WTC11 (cell line): Measurements from ENCODE around the gene PARP12. TPM values are rescaled to one million over a fixed set of nuclear protein-coding genes. Genes with fewer than 3 reads are reported as not detected.

Source experiments
- ATAC-seq: fragments of 200-7000 bp; cut with Tn5 transposase; 2 replicates; pipeline ENCODE4 v1.10.0; 2021; ENCODE audit warnings: mild to moderate bottlenecking, moderate library complexity
- CTCF ChIA-PET: fragments of 300-600 bp; sonication (Branson Sonifier 250); formaldehyde crosslinking; loops from one replicate; lab custom pipeline; 2021; ENCODE audit warnings: antibody characterized with exemption; lab: Charles Lee
- POLR2A ChIA-PET: fragments of 350-600 bp; sonication (Branson Sonifier 250); formaldehyde crosslinking; loops from one replicate; lab custom pipeline; 2021; ENCODE audit warnings: antibody characterized with exemption; lab: Charles Lee
- DNase-seq: peaks from one replicate; pipeline ENCODE4 v3.0.0; 2021; ENCODE audit warnings: low spot score
- H3K27ac Mint-ChIP-seq: 2 replicates; pipeline ENCODE4 v1.8.0; 2021; ENCODE audit warnings: mixed read lengths
- H3K27me3 Mint-ChIP-seq: 2 replicates; pipeline ENCODE4 v1.8.0; 2021; ENCODE audit warnings: low read depth, mild to moderate bottlenecking, moderate library complexity, mixed read lengths
- H3K36me3 Mint-ChIP-seq: 2 replicates; pipeline ENCODE4 v1.8.0; 2021; ENCODE audit warnings: mixed read lengths
- H3K4me1 Mint-ChIP-seq: 2 replicates; pipeline ENCODE4 v1.8.0; 2022; ENCODE audit warnings: mixed read lengths
- H3K4me3 Mint-ChIP-seq: 2 replicates; pipeline ENCODE4 v1.8.0; 2021; ENCODE audit warnings: mild to moderate bottlenecking, moderate library complexity, mixed read lengths
- H3K9me3 Mint-ChIP-seq: 2 replicates; pipeline ENCODE4 v1.8.0; 2021; ENCODE audit warnings: mixed read lengths
- CBFB ChIP-seq: sonication (generic); formaldehyde crosslinking; IDR thresholded peaks from 2 replicates; pipeline ENCODE4 v1.8.1; 2022; ENCODE audit warnings: mild to moderate bottlenecking, low read depth, missing genetic modification reagents
- ESRRA ChIP-seq: sonication (generic); formaldehyde crosslinking; IDR thresholded peaks from 2 replicates; pipeline ENCODE4 v1.8.1; 2022; ENCODE audit warnings: mild to moderate bottlenecking, missing genetic modification reagents, borderline replicate concordance
- FOXJ3 ChIP-seq: sonication (generic); formaldehyde crosslinking; IDR thresholded peaks from 2 replicates; pipeline ENCODE4 v1.9.0; 2021; ENCODE audit warnings: missing genetic modification reagents, mild to moderate bottlenecking, borderline replicate concordance
- NFATC4 ChIP-seq: fragments of 250-450 bp; sonication (Bioruptor Pico); IDR thresholded peaks from 2 replicates; pipeline ENCODE4 v1.9.0; 2021; ENCODE audit warnings: mild to moderate bottlenecking
- NR1H2 ChIP-seq: sonication (generic); formaldehyde crosslinking; IDR thresholded peaks from 2 replicates; pipeline ENCODE4 v1.9.0; 2021; ENCODE audit warnings: mild to moderate bottlenecking, moderate library complexity, missing genetic modification reagents
- PRDM15 ChIP-seq: sonication (generic); formaldehyde crosslinking; IDR thresholded peaks from 2 replicates; pipeline ENCODE4 v1.8.0; 2022; ENCODE audit warnings: missing genetic modification reagents
- USF1 ChIP-seq: sonication (generic); formaldehyde crosslinking; IDR thresholded peaks from 2 replicates; pipeline ENCODE4 v1.8.0; 2022; ENCODE audit warnings: mild to moderate bottlenecking, missing genetic modification reagents
- ZNF219 ChIP-seq: sonication (generic); formaldehyde crosslinking; IDR thresholded peaks from 2 replicates; pipeline ENCODE4 v1.8.0; 2023; ENCODE audit warnings: missing genetic modification reagents, mild to moderate bottlenecking, borderline replicate concordance
- total RNA-seq: library from RNA; stranded (reverse); gene quantifications from 3 replicates; pipeline ENCODE4 v1.2.3, GENCODE V29; 2021
- TF ChIP-seq, protein P1 (sequence below): sonication (generic); formaldehyde crosslinking; IDR thresholded peaks from 2 replicates; pipeline ENCODE4 v1.8.1; 2022; ENCODE audit warnings: mild to moderate bottlenecking, missing genetic modification reagents, moderate library complexity, borderline replicate concordance
- TF ChIP-seq, protein P2 (sequence below): fragments of 250-450 bp; sonication (Bioruptor Pico); IDR thresholded peaks from 2 replicates; pipeline ENCODE4 v1.9.0; 2021; ENCODE audit warnings: mild to moderate bottlenecking
- TF ChIP-seq, protein P3 (sequence below): fragments of 250-450 bp; sonication (Bioruptor Pico); conservative IDR thresholded peaks from 2 replicates; pipeline ENCODE4 v1.9.0; 2021; ENCODE audit warnings: mild to moderate bottlenecking

PARP12 gene
- total RNA-seq, 1 experiment from 2014 or later: 9.1 TPM

- TF ChIP-seq PRDM15 (CRISPR knock-in tag) (no peak), NFATC4 (no peak), NR1H2 (CRISPR knock-in tag) (no peak), ZNF219 (CRISPR knock-in tag) (no peak), CBFB (CRISPR knock-in tag) (no peak), USF1 (CRISPR knock-in tag) (no peak), ESRRA (CRISPR knock-in tag) (no peak)
- TF ChIP-seq, protein P1, sequence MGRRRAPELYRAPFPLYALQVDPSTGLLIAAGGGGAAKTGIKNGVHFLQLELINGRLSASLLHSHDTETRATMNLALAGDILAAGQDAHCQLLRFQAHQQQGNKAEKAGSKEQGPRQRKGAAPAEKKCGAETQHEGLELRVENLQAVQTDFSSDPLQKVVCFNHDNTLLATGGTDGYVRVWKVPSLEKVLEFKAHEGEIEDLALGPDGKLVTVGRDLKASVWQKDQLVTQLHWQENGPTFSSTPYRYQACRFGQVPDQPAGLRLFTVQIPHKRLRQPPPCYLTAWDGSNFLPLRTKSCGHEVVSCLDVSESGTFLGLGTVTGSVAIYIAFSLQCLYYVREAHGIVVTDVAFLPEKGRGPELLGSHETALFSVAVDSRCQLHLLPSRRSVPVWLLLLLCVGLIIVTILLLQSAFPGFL (CRISPR knock-in tag): no peak
- TF ChIP-seq, protein P2, sequence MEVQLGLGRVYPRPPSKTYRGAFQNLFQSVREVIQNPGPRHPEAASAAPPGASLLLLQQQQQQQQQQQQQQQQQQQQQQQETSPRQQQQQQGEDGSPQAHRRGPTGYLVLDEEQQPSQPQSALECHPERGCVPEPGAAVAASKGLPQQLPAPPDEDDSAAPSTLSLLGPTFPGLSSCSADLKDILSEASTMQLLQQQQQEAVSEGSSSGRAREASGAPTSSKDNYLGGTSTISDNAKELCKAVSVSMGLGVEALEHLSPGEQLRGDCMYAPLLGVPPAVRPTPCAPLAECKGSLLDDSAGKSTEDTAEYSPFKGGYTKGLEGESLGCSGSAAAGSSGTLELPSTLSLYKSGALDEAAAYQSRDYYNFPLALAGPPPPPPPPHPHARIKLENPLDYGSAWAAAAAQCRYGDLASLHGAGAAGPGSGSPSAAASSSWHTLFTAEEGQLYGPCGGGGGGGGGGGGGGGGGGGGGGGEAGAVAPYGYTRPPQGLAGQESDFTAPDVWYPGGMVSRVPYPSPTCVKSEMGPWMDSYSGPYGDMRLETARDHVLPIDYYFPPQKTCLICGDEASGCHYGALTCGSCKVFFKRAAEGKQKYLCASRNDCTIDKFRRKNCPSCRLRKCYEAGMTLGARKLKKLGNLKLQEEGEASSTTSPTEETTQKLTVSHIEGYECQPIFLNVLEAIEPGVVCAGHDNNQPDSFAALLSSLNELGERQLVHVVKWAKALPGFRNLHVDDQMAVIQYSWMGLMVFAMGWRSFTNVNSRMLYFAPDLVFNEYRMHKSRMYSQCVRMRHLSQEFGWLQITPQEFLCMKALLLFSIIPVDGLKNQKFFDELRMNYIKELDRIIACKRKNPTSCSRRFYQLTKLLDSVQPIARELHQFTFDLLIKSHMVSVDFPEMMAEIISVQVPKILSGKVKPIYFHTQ (CRISPR knock-in tag): no peak
- TF ChIP-seq, all 79 proteins: peak for 0
Observed at GRCh38 chr7:140054751-140055150, 8.0 kb downstream of the PARP12 start (continued).

DNA sequence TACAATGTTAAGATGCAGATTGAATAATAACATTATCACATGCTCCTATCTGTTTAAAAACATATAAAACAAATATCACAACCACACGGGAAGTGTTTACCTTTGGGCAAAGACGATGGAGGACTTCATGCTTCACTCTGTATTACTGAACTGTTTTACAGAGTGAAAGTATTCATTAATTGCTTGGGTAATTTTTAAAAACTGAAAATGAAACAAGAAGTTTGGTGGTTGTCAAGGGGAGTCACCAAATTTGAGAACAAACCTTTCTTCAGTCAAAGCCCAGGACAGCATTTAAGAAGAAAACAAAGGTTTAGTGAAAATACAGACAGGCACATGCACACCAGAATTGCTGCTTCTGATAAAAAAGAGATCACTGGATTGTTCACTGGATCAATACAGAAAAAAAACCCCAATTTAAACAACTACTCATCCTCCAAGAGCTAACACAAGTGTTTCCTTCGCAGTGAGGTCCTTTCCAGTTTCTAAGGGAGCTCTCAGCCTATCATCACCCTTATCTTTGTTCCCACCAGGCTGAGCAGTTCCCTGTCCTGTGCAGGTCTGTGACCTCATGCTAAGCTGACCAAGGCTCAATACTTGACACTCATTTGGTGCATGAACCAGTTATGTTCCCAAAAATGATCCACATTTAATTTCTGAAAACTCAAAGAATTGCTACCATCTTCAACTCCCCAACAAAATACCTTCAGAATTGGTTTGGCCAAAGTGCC, 8.8 kb downstream of the PARP12 start:
- no peak for DNase-seq
- Mint-ChIP-seq H3K36me3 (no peaks in the 10 kb centered on the region), H3K4me1 (no peaks in the 10 kb centered on the region), H3K9me3 (no peaks in the 10 kb centered on the region), H3K27me3 (no peaks in the 10 kb centered on the region), H3K4me3 (no peak overlapping the region), H3K27ac (no peak overlapping the region)
- no peak for ATAC-seq
- ChIA-PET POLR2A (interaction anchor here (0.6 kb wide), 1 partner anchor 168 kb away, joined by 3 read pairs; no protein-coding TSS in a partner anchor), CTCF (interaction anchor here (0.9 kb wide), 1 partner anchor 71 kb away, joined by 3 read pairs; no protein-coding TSS in a partner anchor)
- TF ChIP-seq FOXJ3 (CRISPR knock-in tag): no peak
- TF ChIP-seq, protein P3, sequence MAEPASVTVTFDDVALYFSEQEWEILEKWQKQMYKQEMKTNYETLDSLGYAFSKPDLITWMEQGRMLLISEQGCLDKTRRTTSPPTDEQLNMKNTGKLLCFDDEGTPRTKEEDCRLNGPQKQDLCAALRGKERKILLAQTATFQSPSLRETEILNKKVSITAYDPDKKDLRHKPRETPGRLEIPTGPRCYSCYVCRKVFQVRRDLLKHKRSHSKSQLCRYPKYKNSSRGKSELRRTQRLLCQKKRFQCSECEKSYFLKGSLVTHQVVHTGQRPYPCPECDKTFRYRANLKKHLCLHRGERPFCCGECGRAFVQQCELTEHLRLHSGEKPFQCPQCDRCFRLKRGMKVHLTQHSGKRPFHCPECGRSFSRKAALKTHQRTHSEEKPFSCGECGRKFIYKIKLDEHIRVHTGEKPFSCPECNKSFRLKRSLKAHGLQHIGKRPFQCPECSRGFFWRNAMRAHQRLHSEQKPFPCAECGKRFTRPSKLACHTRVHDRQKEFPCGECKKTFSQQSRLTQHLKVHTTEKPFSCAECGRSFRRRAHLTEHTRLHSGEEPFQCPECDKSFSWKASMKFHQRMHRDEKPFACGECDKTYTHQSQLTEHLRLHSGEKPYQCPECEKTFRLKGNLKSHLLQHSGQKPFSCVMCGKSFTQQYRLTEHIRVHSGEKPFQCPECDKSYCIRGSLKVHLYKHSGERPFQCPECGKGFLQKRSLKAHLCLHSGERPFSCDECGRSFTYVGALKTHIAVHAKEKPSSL (CRISPR knock-in tag): no peak
